Measurements from ENCODE around the gene TSPAN12. TPM values are rescaled to one million over a fixed set of nuclear protein-coding genes. Genes with fewer than 3 reads are reported as not detected.

The TSPAN12 gene
- total and polyA plus RNA-seq, 7 donors, result 1.5 to 3.8 (median 2.3) TPM

DNA sequence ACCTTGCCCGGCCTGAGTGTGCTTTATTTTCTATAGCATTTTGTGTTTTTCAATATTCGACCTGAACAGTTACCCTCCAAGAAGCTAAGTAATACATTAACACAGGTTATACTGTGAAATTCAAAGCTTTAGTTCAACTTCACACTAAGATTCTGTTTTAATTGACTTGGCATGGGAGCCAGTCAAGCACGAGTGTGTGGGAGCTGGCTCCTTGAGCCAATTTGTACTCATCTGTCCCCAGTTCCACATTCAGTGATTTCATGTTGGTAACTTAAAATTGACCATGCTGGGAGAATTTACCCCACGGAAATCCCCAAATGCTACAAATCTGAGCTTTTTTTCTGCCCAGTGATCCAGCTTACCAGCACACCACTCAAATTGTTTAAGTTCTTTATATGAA lies 20.3 kb downstream of the TSPAN12 start:
- H3K27me3 ChIP-seq (ENCODE audit: insufficient read depth in 3 of 3, low read length in 2 of 3), result no peaks in the 10 kb centered on the region
- ATAC-seq (no peak), DNase-seq (no peak)
- H3K4me3 ChIP-seq, result no peak overlapping the region
- H3K27ac ChIP-seq, result no peak overlapping the region
- TF ChIP-seq, protein P1, sequence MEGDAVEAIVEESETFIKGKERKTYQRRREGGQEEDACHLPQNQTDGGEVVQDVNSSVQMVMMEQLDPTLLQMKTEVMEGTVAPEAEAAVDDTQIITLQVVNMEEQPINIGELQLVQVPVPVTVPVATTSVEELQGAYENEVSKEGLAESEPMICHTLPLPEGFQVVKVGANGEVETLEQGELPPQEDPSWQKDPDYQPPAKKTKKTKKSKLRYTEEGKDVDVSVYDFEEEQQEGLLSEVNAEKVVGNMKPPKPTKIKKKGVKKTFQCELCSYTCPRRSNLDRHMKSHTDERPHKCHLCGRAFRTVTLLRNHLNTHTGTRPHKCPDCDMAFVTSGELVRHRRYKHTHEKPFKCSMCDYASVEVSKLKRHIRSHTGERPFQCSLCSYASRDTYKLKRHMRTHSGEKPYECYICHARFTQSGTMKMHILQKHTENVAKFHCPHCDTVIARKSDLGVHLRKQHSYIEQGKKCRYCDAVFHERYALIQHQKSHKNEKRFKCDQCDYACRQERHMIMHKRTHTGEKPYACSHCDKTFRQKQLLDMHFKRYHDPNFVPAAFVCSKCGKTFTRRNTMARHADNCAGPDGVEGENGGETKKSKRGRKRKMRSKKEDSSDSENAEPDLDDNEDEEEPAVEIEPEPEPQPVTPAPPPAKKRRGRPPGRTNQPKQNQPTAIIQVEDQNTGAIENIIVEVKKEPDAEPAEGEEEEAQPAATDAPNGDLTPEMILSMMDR (IDR thresholded peaks at IDR 0.05), result no peak
- no peaks in the 10 kb centered on the region for H3K36me3 ChIP-seq (ENCODE audit: insufficient read depth in 1 of 2, low read depth in 1 of 2)
- no peaks in the 10 kb centered on the region for H3K9me3 ChIP-seq
- WGBS, 3 donors, result 54 to 76% (median 62%) methylated on average over 4 of the region's 4 CpGs
- no peaks in the 10 kb centered on the region for H3K4me1 ChIP-seq
- intact Hi-C loops (cut with DNase I), result no loop called here

DNA sequence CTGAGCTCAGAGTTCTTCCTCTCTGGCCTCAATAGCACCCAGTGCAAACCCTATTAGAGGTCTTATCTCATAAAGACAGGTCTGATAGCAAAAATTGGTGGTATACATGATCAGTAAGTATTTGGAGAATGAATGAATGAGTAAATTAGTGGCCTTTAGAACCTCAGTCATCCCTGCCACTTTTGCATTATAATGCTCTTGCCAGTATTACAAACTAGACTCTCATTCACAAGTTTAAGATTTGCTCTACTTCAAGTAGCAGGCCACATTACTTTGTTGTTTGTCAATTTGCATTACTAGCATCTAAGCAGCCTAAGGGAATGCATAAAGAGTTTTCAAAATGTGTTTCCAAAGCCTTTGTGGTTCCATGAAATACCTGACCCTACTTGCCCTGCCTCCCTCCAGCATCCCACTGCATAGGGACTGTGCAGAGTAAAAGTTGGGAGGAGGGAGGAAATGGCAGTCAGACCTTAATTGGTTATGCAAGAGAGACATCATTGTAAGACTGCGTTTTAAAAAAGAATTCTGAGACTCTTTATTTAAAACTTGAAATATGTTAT lies 21.3 kb downstream of the TSPAN12 start:
- Histone ChIP-seq H3K9me3 (no peaks in the 10 kb centered on the region), H3K4me1 (no peaks in the 10 kb centered on the region), H3K27ac (no peak overlapping the region), H3K4me3 (no peak overlapping the region), H3K27me3 (ENCODE audit: insufficient read depth in 3 of 3, low read length in 2 of 3) (no peaks in the 10 kb centered on the region), H3K36me3 (ENCODE audit: insufficient read depth in 1 of 2, low read depth in 1 of 2) (no peaks in the 10 kb centered on the region)
- TF ChIP-seq, protein P1 (IDR thresholded peaks at IDR 0.05), result no peak
- 89 to 96% (median 90%) methylated on average over 1 of the region's 1 CpG for WGBS, 3 donors
- no peak for ATAC-seq
- intact Hi-C loops (cut with DNase I), result no loop called here
- no peak for DNase-seq

DNA sequence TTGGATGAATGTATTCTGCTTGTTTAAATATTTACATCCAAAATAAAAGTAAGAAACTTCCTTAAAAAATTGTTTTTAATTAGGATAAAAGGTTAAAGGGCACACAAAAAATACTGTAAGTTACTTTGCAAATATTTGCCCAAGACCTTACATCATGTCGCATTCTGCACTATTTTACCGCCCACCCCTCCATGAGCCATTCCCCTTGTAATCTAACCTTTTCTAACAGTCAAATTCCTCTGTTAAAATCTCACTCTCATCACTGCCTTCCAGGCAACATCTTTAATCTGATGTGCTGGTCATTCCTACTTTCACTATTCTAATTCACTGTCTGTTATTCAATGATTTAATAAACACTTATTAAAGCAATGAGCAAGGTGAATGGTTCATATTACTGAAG lies 23.2 kb downstream of the TSPAN12 start:
- 96 to 100% (median 99%) methylated on average over 2 of the region's 2 CpGs for WGBS, 3 donors
- Histone ChIP-seq H3K27me3 (ENCODE audit: insufficient read depth in 3 of 3, low read length in 2 of 3) (no peaks in the 10 kb centered on the region), H3K36me3 (ENCODE audit: insufficient read depth in 1 of 2, low read depth in 1 of 2) (no peaks in the 10 kb centered on the region), H3K4me1 (no peaks in the 10 kb centered on the region), H3K27ac (no peak overlapping the region), H3K4me3 (no peak overlapping the region), H3K9me3 (peaks cover 4% of the 10 kb centered on the region)
- intact Hi-C loops (cut with DNase I), result no loop called here
- DNase-seq (no peak), ATAC-seq (no peak)
- TF ChIP-seq, protein P1 (IDR thresholded peaks at IDR 0.05), result no peak

DNA sequence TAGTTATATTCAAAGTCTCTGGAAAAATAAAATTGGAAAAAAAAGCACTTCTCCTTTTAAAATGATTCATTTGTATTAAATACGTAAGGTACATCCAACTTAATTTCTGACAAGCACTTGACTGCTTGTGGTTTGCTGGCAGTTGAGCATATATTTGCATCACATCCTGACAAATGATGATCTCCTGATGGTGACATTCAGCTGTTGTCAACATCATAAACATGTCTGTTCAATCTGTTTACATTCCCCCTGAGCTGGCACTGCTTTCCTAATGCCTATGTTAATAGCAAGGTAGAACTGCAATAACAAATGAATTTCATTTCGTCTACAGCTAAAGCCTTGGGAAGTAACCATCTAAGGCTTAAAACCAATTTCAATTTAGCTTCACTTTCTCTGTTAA lies 24.4 kb downstream of the TSPAN12 start:
- Histone ChIP-seq H3K36me3 (ENCODE audit: insufficient read depth in 1 of 2, low read depth in 1 of 2) (no peaks in the 10 kb centered on the region), H3K4me1 (no peaks in the 10 kb centered on the region), H3K9me3 (peaks cover 4% of the 10 kb centered on the region), H3K27me3 (ENCODE audit: insufficient read depth in 3 of 3, low read length in 2 of 3) (no peaks in the 10 kb centered on the region), H3K27ac (no peak overlapping the region), H3K4me3 (no peak overlapping the region)
- no peak for ATAC-seq
- TF ChIP-seq, protein P1 (IDR thresholded peaks at IDR 0.05), result no peak
- no peak for DNase-seq
- intact Hi-C loops (cut with DNase I), result no loop called here
- 51 to 68% (median 54%) methylated on average over 2 of the region's 2 CpGs for WGBS, 3 donors

DNA sequence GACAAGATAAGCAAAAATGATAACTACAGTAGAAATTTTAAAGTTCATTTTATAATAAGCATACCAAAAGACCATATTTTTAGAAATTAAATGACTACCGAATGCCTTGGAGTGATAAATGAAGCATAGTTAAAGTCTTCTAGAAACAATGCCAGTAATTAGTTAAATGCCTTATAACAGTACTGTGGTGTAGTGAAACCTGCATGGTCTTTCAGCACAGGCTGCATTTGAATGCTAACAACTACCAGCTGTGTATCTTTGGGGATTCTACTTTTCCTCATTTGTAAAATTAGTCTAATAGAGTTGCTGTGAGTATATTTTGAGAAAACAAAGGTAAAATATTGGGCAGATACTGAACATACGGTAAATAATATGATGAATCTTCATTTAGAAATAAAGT lies 25.1 kb downstream of the TSPAN12 start:
- intact Hi-C loops (cut with DNase I), result no loop called here
- ATAC-seq (no peak), DNase-seq (no peak)
- H3K27ac ChIP-seq, result no peak overlapping the region
- 68 to 80% (median 68%) methylated on average over 2 of the region's 2 CpGs for WGBS, 3 donors
- no peak overlapping the region for H3K4me3 ChIP-seq
- no peaks in the 10 kb centered on the region for H3K27me3 ChIP-seq (ENCODE audit: insufficient read depth in 3 of 3, low read length in 2 of 3)
- no peaks in the 10 kb centered on the region for H3K36me3 ChIP-seq (ENCODE audit: insufficient read depth in 1 of 2, low read depth in 1 of 2)
- H3K4me1 ChIP-seq, result no peaks in the 10 kb centered on the region
- H3K9me3 ChIP-seq, result peaks cover 4% of the 10 kb centered on the region
- TF ChIP-seq, protein P1 (IDR thresholded peaks at IDR 0.05), result no peak
